ENCODE data around the gene PLA2G4F. TPM values are rescaled to one million over a fixed set of nuclear protein-coding genes. Genes with fewer than 3 reads are reported as not detected.

PLA2G4F gene
- total RNA-seq, 1 experiment from 2014 or later: 0.05 TPM

DNA sequence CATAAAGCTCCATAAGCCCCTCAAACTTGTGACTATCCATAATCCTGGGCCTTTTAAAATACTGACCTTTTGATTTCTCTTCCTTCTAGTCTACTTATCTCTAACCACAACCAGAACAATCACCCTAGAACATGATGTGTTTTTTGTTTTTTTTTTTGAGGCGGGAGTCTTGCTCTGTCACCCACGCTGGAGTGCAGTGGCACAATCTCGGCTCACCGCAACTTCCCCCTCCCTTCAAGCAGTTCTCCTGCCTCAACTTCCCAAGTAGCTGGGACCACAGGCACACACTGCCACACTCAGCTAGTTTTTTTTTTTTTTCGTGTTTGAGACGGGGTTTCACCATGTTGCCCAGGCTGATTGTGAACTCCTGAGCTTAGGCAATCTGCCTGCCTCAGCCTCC is 26.5 kb upstream of the PLA2G4F start:
- RAD21 ChIA-PET (ENCODE audit: low non-redundant PET in 1 of 2, low total read pairs in 2 of 2, uncharacterized antibody in 2 of 2, unreplicated experiment in 2 of 2): no interaction called here
- H4K20me1 ChIP-seq (ENCODE audit: insufficient read depth): no peaks in the 10 kb centered on the region
- no peak overlapping the region for H3K4me2 ChIP-seq (ENCODE audit: low read length)
- no TSS peak for BruUV-seq (replicated peaks)
- DNase-seq (ENCODE audit: low read depth, low spot score) (no peak), ATAC-seq (no peak)
- no peaks in the 10 kb centered on the region for H3K9me3 ChIP-seq (ENCODE audit: control insufficient read depth in 1 of 2, insufficient read depth in 1 of 2, low read depth in 1 of 2, low read length in 2 of 2)
- CTCF ChIA-PET: no interaction called here
- H3K79me2 ChIP-seq (ENCODE audit: insufficient read depth, low read length): no peaks in the 10 kb centered on the region
- no peak overlapping the region for H3K9ac ChIP-seq (ENCODE audit: low read length)
- no peaks in the 10 kb centered on the region for H3K4me1 ChIP-seq (ENCODE audit: control insufficient read depth in 1 of 2, insufficient read depth in 2 of 2, low read length in 2 of 2)
- no peak overlapping the region for H3K27ac ChIP-seq (ENCODE audit: low read depth, low read length)
- no peak overlapping the region for H2AFZ ChIP-seq (ENCODE audit: low read depth, low read length, poor library complexity, severe bottlenecking)
- H3K9me2 ChIP-seq (ENCODE audit: insufficient read depth): no peaks in the 10 kb centered on the region
- H3K27me3 ChIP-seq (ENCODE audit: insufficient read depth, low read length): no peaks in the 10 kb centered on the region
- intact Hi-C loops (cut with micrococcal nuclease): no loop called here
- no peak overlapping the region for H3K4me3 ChIP-seq (replicated peaks in 1 of 2; ENCODE audit: low read depth in 1 of 2, low read length in 2 of 2)
- no peak for TF ChIP-seq SP1 (IDR thresholded peaks at IDR 0.05; ENCODE audit: low read depth)
- TF ChIP-seq RAD21 (IDR thresholded peaks at IDR 0.05; ENCODE audit: low read depth): no peak
- TF ChIP-seq EZH2phosphoT487 (IDR thresholded peaks at IDR 0.05; ENCODE audit: borderline replicate concordance): no peak
- no peak for TF ChIP-seq POLR2A (IDR thresholded peaks at IDR 0.05; ENCODE audit: borderline replicate concordance, extremely low read depth, insufficient read depth, insufficient read length)
- TF ChIP-seq, protein P1, sequence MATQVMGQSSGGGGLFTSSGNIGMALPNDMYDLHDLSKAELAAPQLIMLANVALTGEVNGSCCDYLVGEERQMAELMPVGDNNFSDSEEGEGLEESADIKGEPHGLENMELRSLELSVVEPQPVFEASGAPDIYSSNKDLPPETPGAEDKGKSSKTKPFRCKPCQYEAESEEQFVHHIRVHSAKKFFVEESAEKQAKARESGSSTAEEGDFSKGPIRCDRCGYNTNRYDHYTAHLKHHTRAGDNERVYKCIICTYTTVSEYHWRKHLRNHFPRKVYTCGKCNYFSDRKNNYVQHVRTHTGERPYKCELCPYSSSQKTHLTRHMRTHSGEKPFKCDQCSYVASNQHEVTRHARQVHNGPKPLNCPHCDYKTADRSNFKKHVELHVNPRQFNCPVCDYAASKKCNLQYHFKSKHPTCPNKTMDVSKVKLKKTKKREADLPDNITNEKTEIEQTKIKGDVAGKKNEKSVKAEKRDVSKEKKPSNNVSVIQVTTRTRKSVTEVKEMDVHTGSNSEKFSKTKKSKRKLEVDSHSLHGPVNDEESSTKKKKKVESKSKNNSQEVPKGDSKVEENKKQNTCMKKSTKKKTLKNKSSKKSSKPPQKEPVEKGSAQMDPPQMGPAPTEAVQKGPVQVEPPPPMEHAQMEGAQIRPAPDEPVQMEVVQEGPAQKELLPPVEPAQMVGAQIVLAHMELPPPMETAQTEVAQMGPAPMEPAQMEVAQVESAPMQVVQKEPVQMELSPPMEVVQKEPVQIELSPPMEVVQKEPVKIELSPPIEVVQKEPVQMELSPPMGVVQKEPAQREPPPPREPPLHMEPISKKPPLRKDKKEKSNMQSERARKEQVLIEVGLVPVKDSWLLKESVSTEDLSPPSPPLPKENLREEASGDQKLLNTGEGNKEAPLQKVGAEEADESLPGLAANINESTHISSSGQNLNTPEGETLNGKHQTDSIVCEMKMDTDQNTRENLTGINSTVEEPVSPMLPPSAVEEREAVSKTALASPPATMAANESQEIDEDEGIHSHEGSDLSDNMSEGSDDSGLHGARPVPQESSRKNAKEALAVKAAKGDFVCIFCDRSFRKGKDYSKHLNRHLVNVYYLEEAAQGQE (IDR thresholded peaks at IDR 0.05; ENCODE audit: low read depth): no peak
- TF ChIP-seq CEBPB (IDR thresholded peaks at IDR 0.05; ENCODE audit: low read depth): no peak
- TF ChIP-seq ZNF274 (IDR thresholded peaks at IDR 0.05; ENCODE audit: low read depth, low read length): no peak
- TF ChIP-seq SRF (IDR thresholded peaks at IDR 0.05; ENCODE audit: low read depth): no peak
- TF ChIP-seq SIN3A (IDR thresholded peaks at IDR 0.05; ENCODE audit: low read depth): no peak
- no peak for TF ChIP-seq TCF7L2 (IDR thresholded peaks at IDR 0.05; ENCODE audit: borderline replicate concordance, extremely low read depth, insufficient read depth, insufficient read length)
- POLR2A ChIA-PET: no interaction called here
- H3K36me3 ChIP-seq (ENCODE audit: control insufficient read depth in 1 of 2, insufficient read depth in 2 of 2, low read length in 2 of 2): peaks cover 11 to 25% of the 10 kb centered on the region in 2 experiments; a peak in 3 of 4 replicates

Data from HCT116 (cell line).